HG02884 (cell line): ENCODE results near the gene ZNF787.
"Not testable (repeated sequence)": the region's sequence is repeated elsewhere in the genome, so short reads cannot be mapped to it uniquely, and the experiment has no call there.

Experiments
- ATAC-seq: cut with Tn5 transposase; IDR thresholded peaks from one replicate; pipeline ENCODE4 v1.9.1; 2021; ENCODE audit warnings: mild to moderate bottlenecking, moderate library complexity; ENCODE audit not compliant: unreplicated experiment

ZNF787 gene

DNA sequence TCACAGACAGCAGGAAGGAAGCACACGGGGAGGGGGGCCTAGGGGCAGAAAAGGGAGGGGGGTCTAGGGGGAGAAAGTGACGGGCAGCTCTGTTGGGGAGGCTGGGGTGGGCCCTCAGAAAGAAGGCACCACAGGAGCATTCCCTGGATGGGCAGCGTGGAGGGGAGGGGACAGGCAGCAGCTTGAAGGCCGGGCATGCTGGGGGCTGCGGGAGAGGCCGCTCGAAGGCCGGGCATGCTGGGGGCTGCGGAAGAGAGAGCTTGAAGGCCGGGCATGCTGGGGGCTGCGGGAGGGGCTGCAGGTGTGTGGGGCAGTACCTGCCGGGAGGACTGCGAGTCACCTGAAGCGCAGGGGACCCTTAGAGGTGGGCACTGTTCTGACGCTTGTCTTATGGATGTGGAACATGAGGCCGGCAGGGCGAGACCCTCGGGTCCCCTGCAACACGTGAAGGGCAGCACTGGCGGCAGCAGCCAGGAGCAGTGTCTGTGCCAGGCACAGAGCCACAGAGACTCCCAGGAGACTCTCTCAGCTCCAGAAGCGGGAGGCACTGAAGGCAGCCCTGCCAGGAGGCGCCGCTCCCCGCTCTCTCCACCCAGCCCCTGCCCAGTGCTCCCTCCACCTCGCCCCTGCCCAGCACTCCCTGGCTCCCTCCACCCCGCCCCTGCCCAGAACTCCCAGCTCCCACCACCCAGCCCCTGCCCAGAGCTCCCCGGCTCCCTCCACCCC, 13.3 kb downstream of the ZNF787 start:
- no peak for ATAC-seq

DNA sequence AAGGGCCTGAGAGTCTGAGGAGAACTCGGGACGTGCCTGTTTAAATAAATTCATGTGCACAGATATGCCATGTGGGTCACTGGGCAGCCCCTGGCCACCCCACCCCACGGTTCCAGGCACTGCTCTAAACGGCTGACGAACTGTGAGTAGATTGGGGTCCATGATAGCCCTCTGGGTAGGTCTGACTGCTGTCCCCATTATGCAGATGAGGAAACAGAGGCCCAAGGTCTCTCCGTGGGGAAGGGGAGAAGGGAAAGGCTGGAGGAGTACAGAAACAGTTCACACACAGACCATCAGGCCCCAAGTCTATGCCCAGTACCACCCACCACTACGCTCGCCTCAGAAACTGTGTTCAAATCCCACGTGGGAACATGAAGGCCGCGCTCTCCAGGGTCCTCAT, 14.1 kb downstream of the ZNF787 start:
- ATAC-seq = no peak

DNA sequence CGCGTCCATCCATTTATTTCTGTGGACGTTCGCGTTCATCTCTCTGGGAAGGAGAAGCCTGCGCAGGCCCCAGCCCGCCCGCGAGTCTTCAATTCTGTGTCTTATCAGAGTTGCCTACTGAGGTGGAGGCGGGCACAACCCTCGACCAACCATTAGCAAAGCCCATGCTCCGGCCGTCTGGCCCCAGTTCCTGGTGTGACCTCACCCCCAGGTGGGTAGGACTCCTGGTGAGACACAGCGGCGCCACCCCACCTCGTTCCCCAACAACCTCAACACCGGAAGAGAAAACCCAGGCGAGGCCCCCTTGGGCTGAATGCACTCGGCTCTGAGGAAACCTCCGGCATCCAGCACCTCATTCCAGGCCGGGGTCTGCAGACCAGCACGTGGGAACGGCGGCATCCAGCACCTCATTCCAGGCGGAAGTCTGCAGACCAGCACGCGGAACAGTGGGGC, 14.7 kb downstream of the ZNF787 start:
- ATAC-seq = no peak

DNA sequence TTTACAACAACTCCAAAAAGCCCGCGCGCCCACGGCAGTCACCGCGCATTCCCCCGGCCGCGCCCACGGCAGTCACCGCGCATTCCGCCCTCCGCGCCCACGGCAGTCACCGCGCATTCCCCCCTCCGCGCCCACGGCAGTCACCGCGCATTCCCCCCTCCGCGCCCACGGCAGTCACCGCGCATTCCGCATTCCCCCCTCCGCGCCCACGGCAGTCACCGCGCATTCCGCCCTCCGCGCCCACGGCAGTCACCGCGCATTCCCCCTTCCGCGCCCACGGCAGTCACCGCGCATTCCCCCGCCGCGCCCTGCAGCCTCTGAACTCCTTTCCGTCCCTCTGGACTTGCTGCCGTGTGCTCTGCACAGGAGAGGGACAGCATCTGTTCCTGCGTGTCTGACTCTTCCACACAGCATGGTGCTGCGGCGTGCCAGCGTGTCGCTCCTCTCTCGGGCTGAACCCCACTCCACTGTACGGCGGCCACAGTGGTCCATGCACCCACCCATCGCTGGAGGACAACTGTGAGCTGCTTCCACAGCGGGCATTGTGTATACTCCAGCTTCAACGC, 15.2 kb downstream of the ZNF787 start:
- ATAC-seq = not testable (repeated sequence)

DNA sequence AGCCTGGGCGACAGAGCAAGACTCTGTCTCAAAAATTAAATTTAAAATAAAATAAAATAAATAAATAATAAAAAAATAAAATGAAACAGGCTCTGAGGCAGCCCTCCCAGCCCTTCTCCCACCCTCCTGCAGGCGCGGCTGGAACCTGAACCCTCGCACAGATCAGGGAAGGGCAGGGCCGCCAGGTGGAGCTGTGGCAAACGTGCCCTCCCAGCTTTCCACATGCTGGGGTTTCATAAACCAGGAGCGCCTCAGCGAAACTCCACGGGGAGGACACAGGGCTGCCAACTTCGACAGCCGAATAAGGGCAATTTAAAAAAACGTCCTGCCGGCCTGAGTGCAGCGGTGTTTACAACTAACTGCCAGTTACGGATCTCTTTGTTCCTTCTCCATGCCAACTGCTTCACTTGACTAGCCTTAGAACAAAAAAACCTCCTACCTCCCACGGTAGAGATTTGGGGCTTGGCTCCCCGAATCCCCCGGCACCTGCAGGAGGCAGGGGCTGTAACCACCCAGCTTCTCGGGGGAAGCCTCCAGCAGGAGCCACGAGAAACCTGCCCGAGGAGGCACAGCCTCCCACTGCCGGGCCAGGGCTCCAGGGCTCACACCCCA, 15.9 kb downstream of the ZNF787 start:
- ATAC-seq = no peak

DNA sequence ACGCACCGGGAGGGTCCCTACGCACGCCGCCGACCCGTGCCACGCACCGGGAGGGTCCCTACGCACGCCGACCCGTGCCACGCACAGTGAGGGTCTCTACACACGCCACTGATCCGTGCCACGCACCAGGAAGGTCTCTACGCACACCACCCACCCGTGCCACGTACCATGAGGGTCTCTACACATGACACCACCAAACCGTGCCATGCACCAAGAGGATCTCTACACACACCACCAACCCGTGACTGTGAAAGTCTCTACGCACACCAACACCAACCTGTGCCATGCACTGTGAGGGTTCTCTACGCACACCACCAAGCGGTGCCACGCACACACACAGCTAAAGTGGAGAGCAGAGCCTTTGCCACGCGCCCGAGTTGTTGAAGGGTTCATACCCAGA, 16.7 kb downstream of the ZNF787 start:
- ATAC-seq = no peak

DNA sequence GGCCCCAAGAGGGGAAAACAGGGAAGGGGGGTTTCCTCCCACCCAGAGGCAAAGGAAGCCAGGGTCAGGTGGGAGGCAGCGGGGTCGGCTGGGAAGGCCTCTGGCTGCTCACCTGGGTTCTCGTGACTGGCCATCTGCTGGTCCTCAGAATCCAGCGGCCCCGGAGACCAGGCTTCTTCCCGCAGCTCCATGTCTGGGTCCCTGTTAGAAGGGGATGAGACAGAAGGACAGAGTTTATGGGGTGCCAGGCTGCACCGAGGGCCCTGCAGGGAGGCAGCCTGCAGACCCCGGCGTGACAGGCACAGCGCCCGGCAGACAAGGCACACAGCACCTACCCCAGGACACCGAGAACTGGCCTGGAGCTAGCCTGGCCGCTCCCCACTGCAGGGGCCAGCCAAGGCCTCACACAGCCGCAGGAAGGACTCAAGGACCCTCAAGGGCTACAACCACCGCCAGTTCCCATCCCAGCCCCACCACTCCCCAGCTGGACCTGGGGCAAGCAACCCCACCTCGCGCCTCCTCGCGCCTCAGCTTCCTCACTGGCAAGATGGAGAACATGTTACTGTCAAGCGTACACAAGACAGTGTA, 18.0 kb downstream of the ZNF787 start:
- no peak for ATAC-seq

DNA sequence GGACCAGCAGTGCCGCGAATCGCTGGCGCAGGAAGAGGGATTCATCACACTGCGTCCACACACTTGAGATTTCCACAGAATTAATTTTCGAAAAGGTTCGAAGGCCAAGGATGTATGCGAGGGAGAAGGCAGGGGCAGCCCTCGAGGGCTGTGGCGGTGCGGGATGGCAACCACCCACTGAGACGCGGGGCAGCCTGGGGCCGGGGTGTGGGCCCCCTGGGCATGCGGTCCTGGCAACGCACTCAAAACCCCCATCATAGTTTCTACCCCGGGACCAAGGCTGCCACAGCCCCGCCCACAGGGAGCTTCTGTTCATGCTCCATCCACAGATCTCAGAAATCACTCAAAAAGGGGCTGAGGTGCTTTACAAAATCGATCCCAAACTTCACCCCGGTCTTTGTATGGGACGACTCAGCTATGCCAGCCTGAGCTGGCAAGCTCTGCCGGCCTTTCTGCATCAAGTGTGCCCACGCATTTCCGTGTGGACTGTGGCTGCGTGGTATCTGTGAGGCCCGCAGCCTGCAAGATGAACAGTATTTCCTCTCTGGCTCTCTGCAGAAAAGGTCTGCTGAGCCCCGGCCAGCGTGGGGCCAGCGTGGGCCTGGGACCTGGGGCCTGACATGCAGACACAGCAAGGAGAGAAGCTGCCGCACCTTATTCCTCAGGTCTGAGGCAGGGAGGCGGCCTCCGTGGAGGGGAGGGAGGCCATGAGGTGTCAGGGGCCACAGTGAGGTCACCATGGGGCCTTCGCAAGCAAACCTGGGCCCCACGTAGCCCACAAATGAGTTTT, 19.2 kb downstream of the ZNF787 start:
- ATAC-seq = no peak

DNA sequence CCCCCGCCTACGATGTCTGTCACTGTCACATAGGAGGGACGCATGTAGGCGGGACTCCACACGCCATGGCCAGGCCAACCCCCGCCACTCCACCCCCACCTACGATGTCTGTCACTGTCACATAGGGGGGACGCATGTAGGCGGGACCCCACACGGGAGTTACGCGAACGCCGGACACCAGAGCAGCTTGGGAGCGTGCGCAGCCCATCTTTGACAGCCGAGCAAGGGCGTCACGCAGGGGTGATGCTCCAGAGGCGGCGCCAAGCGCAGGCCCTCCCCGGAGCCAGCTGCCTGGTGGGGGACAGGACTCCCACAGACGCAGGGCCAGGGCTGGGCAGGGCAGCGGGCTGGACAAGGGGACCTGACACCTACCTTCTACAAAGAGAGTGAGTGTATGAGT, 20.0 kb downstream of the ZNF787 start:
- ATAC-seq = no peak

DNA sequence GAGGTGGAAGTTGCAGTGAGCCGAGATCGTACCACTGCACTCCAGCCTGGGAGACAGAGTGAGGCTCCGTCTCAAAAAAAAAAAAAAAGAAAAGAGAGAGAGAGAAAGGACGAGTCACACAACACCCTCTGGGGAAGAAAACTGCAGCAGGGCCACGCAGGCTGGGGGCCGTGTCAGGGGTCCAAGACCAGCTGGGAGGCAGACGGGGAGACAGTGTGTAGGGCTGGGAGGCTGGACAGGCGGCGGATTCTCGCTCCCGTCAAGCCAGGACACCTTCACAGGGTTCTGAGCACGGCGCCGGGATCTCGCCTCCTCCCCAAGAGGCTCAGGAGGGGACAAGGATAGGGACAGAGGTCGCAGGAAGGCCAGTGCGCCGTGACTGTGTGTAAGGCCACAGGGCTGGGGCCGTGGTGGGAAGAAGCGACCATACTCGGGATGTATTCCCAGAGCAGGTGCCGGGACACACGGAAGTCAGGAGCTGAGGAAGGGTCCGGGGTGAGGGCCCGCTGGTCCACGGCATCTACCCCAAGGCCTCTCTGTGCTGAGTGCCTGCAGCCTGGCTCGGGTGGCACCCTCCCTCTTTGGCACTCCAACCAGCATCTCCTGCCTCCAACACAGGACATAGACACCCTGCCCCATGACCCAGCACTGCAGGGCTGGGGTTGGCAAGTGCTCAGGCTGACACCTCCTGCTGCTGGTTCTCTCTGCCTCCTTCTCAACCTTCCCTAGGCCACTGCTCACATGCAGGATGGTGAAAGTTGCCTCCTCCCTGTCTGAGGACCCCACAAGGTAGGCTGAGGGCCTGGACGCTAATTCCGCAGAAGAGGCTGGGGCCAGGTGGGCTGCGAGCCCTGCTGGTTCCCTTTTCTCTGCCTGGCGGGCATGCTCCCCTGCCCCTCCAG, 21.2 kb downstream of the ZNF787 start:
- ATAC-seq = no peak

DNA sequence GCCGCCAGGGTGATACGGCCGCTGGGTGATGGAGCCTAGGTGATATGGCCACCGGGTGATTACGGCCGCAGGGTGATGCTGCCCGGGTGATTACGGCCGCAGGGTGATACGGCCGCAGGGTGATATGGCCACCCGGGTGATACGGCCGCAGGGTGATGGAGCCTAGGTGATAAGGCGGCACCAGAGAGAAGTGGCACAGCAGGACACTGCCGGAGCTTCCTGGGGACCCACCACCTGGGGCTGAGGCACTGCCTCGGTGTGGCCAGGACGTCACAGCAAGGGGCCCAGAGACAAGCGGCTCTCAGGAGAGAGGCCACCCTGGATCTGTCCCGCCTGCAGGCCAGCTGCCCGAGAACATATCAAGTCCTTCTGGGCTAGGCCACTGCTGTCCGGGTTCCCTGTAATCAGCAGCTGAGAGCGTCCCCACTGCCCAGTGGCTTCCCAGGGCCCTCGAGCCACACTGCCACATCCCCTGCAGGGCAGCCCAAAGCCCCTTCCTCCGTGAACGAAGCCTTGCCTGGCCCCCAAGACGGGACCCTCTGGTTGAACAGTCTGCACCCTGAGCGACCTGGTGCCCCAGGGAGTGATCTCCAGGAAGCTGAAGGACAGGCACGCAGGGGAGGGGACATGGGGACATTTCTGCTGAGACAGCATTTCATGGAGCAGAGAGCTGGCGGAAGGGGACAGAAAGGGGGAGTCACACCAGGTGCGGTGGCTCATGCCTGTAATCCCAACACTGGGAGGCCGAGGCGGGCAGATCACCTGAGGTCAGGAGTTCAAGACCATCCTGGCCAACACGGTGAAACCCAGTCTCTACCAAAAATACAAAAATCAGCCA, 22.1 kb downstream of the ZNF787 start:
- ATAC-seq = no peak

DNA sequence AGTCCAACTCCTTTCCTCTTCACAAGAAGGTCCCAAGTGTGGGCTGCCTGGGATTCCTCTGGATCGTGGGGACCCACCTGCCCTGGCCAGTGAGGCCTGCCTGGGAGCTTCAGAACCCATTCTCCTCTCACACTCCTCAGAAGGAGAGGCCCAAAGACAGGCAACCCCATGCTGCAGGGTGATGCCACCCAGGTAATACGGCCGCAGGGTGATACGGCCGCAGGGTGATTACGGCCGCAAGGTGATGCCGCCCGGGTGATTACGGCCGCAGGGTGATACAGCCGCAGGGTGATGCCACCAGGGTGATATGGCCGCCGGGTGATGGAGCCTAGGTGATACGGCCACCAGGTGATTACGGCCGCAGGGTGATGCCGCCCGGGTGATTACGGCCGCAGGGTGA, 22.9 kb downstream of the ZNF787 start:
- not testable (repeated sequence) for ATAC-seq

DNA sequence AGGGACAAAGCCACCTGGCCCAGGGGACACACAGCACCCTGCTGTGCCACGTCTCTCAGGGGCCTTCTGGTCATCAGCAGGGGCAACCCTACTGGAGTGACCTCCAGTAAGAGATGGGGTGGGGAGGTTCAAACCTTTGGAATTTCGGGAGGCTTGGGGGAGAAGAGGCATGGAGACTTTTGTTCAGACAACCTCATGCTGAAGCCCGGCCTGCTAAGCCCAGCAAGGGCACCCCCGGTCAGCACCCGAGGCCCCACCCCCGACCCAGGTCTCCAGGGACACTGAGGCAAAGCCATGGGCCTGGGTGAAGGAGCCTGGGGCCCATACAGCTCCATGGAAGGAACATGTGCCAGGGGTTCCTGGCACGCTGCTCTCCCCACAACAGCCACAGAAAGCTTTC, 23.3 kb downstream of the ZNF787 start:
- no peak for ATAC-seq

DNA sequence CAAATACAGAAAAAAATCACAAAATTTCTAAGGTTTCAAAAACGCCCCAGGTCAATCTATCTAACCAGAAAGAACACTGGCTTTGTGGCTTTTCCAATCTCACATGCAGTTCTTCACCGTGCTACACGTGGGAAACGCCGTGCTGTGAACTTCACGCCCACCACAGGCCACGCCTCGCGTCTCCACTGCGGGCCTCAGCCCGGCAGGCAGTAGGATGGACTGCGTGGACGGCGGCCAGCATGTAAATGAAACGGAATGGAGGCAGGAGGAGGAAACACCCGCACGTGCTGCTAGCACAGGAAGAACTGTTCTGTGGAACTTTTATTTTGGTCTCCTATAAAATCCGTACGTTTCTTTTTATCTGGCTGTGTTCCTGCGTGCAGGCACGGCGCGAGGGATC, 23.8 kb downstream of the ZNF787 start:
- no peak for ATAC-seq

DNA sequence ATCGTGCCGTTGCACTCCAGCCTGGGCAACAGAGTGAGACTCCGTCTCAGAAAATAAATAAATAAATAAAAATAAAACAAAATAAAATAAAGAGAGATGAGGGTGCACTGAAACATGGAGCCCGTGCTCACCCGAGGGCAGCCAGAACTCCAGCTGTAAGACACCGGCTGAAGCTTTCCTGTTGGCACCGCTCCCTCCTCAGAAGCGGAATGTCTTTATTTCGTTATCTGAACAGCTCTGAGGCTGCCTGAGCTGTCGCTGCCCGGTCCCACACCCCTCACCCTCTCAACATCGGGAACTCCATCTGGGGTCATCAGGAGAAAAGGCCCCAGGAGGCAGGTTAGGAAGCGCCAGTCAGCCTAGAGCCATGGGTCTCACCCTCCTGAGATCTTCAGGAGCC, 24.4 kb downstream of the ZNF787 start:
- ATAC-seq = no peak

DNA sequence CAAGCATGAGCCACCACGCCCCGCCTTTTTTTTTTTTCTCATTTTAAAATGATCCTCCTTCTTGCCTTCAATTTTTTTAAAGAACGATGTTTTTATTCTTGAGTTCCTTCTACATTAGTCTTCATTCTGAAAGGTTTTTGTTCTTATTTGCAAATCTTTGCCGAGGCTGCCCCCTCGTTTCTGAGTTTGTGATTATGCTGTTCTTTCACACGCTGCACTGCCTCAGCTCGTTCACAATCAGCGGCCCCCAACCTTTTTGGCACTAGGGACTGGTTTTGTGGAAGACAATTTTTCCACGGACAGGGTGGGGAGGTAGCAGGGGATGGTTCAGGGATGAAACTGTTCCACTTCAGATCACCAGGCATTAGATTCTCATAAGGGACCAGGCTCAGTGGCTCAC, 26.6 kb downstream of the ZNF787 start:
- no peak for ATAC-seq

DNA sequence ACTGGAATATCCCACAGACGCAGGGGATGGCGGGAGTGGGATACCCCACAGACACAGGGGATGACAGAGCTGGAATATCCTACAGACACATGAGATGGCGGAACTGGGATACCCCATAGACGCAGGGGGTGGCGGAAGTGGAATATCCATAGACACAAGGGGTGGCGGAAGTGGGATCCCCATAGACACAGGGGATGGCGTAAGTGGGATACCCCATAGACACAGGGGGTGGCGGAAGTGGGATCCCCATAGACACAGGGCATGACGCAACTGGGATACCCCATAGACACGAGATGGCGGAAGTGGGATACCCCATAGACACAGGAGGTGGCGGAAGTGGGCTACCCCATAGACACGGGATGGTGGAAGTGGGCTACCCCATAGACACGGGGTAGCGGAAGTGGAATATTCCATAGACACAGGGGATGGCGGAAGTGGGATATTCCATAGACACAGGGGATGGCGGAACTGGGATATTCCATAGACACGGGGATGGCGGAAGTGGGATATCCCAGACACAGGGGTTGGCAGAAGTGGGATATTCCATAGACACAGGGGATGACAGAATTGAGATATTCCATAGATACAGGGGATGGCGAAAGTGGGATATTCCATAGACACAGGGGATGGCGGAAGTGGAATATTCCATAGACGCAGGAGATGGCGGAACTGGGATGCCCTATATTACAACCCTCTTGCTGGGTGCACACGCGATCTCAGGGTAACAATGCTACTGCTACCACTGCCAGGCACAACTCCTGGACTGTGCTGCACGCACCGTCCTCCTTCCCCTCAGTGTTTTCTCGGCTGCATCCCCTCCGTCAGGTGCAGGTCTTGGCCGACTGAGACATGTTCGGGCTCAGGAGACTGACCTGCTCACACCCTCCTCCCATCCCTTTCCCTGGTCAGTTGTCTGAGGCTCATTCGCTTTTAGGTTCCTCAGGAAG, 28.1 kb downstream of the ZNF787 start:
- no peak for ATAC-seq
